ENCODE measurements around the gene PRKG1.

PRKG1 gene

DNA sequence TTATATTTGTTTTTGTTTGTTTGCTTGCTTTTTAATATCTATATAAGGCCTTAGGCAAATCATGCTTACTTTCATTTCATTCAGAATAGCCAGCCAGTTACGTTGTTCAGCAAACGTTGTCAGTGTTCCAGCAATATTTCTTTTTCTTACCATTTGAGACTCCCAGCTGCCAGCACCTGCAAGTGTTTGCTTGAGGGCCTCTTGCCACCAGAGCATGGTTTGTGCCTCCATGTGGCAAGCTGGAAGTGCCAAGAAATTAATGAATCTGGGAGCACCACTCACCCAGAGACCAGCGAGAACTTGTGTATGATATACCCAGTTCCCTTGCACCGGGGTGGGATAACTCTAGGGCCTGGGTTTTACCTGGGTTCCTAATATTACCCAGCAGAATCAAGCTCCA lies 802.2 kb downstream of the PRKG1 start:
- DNase-seq (ENCODE audit: low read depth in 1 of 2, low spot score in 1 of 2): no peak
- no peaks in the 10 kb centered on the region for H3K27me3 ChIP-seq (ENCODE audit: insufficient read depth, poor library complexity, severe bottlenecking)

DNA sequence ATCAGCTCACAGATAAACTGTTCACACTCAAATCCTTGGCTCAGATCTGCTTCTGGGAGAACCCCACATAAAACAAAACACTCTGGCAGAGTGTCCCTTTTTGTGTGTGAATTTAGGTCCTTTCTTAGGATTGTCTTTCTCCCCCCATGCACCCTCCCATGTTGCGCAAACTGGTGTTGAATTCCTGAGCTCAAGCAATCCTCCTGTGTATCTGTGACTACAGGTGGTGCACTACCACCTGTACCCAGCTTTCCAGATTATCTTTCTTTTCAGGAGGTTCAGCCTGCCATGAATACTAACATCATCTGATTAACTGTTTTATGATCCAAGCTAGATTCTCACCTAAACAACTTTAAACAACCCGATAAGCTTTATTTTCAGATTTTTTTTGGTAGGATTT lies 802.7 kb downstream of the PRKG1 start:
- Histone ChIP-seq H3K4me3 (replicated peaks; ENCODE audit: insufficient read depth, low read length) (no peak overlapping the region), H3K27me3 (ENCODE audit: insufficient read depth, poor library complexity, severe bottlenecking) (no peaks in the 10 kb centered on the region), H3K27ac (replicated peaks) (no peak overlapping the region)
- no peak for DNase-seq (ENCODE audit: low read depth in 1 of 2, low spot score in 1 of 2)
- TF ChIP-seq REST (IDR thresholded peaks at IDR 0.05; ENCODE audit: insufficient replicate concordance, low read depth) (no peak), POLR2AphosphoS5 (IDR thresholded peaks at IDR 0.05; ENCODE audit: low read depth) (no peak), SPI1 (IDR thresholded peaks at IDR 0.05; ENCODE audit: borderline replicate concordance, low read depth) (no peak), CTCF (IDR thresholded peaks at IDR 0.05; ENCODE audit: insufficient read depth, low read length) (no peak), GABPA (IDR thresholded peaks at IDR 0.05; ENCODE audit: low read depth) (no peak)

More for the DNA sequence above, 802.2 kb downstream of the PRKG1 start:
- TF ChIP-seq POLR2AphosphoS5 (IDR thresholded peaks at IDR 0.05; ENCODE audit: low read depth) (no peak), REST (IDR thresholded peaks at IDR 0.05; ENCODE audit: insufficient replicate concordance, low read depth) (no peak), GABPA (IDR thresholded peaks at IDR 0.05; ENCODE audit: low read depth) (no peak), SPI1 (IDR thresholded peaks at IDR 0.05; ENCODE audit: borderline replicate concordance, low read depth) (no peak), CTCF (IDR thresholded peaks at IDR 0.05; ENCODE audit: insufficient read depth, low read length) (no peak)
- H3K27ac ChIP-seq (replicated peaks): no peak overlapping the region
- H3K4me3 ChIP-seq (replicated peaks; ENCODE audit: insufficient read depth, low read length): no peak overlapping the region

- H3K27ac ChIP-seq (replicated peaks): no peak overlapping the region
- no peak overlapping the region for H3K4me3 ChIP-seq (replicated peaks; ENCODE audit: insufficient read depth, low read length)
- H3K27me3 ChIP-seq (ENCODE audit: insufficient read depth, poor library complexity, severe bottlenecking): no peaks in the 10 kb centered on the region
- TF ChIP-seq SPI1 (IDR thresholded peaks at IDR 0.05; ENCODE audit: borderline replicate concordance, low read depth): no peak
- no peak for TF ChIP-seq POLR2AphosphoS5 (IDR thresholded peaks at IDR 0.05; ENCODE audit: low read depth)
- no peak for DNase-seq (ENCODE audit: low read depth in 1 of 2, low spot score in 1 of 2)
Measured at GRCh38 chr10:51877636-51878035, 803.3 kb downstream of the PRKG1 start.

- Histone ChIP-seq H3K27me3 (ENCODE audit: insufficient read depth, poor library complexity, severe bottlenecking) (no peaks in the 10 kb centered on the region), H3K4me3 (replicated peaks; ENCODE audit: insufficient read depth, low read length) (no peak overlapping the region), H3K27ac (replicated peaks) (no peak overlapping the region)
- TF ChIP-seq GABPA (IDR thresholded peaks at IDR 0.05; ENCODE audit: low read depth): no peak
- no peak for TF ChIP-seq CTCF (IDR thresholded peaks at IDR 0.05; ENCODE audit: insufficient read depth, low read length)
- TF ChIP-seq POLR2AphosphoS5 (IDR thresholded peaks at IDR 0.05; ENCODE audit: low read depth): no peak
- TF ChIP-seq REST (IDR thresholded peaks at IDR 0.05; ENCODE audit: insufficient replicate concordance, low read depth): no peak
- no peak for TF ChIP-seq SPI1 (IDR thresholded peaks at IDR 0.05; ENCODE audit: borderline replicate concordance, low read depth)
- DNase-seq (ENCODE audit: low read depth in 1 of 2, low spot score in 1 of 2): no peak
Measured at GRCh38 chr10:51878695-51879094, 804.4 kb downstream of the PRKG1 start.

Measured in HL-60 (cell line).